IMR-90 (cell line): ENCODE data around the gene ACAD10. TPM values are rescaled to one million over a fixed set of nuclear protein-coding genes. Genes with fewer than 3 reads are reported as not detected.

ENCODE experiments used
- ATAC-seq: fragments of 200-7000 bp; cut with Tn5 transposase; 2 replicates; pipeline ENCODE4 v1.9.1; 2020; ENCODE audit warnings: low read depth, mild to moderate bottlenecking, moderate library complexity
- BruUV-seq: library from RNA; stranded (reverse); fragments of 400-500 nt; replicated peaks from 2 replicates; lab custom pipeline; 2021; lab: Mats Ljungman, UMichigan
- CTCF ChIA-PET: fragments of 300-600 bp; formaldehyde crosslinking; extraction: SDS; loops from one replicate; lab custom pipeline; 2021; ENCODE audit warnings: antibody characterized with exemption; lab: Yijun Ruan, JAX
- POLR2A ChIA-PET: fragments of 300-600 bp; sonication (Branson Sonifier 250); formaldehyde crosslinking; loops from one replicate; lab custom pipeline; 2022; ENCODE audit warnings: antibody characterized with exemption; ENCODE audit not compliant: unreplicated experiment; lab: Charles Lee
- DNase-seq: peaks from one replicate; pipeline ENCODE4 v3.0.0; 2013
- H2AFZ ChIP-seq: replicated peaks from 2 replicates; pipeline ENCODE3; 2013; ENCODE audit warnings: low read length, mild to moderate bottlenecking; ENCODE audit not compliant: poor library complexity
- H2AK5ac ChIP-seq: 2 replicates; pipeline ENCODE4 v1.6.1; 2013; ENCODE audit warnings: low read depth, low read length, inconsistent platforms
- H2AK9ac ChIP-seq: replicated peaks from 2 replicates; pipeline ENCODE3; 2013; ENCODE audit warnings: mild to moderate bottlenecking, low read depth, low read length, moderate library complexity; ENCODE audit not compliant: poor library complexity
- H2BK120ac ChIP-seq: 2 replicates; pipeline ENCODE4 v1.6.1; 2013; ENCODE audit warnings: low read depth, low read length, inconsistent platforms
- H2BK15ac ChIP-seq: 3 replicates; pipeline ENCODE4 v1.6.1; 2013; ENCODE audit warnings: low read depth, low read length, inconsistent platforms
- H2BK20ac ChIP-seq: 2 replicates; pipeline ENCODE4 v1.6.1; 2013; ENCODE audit warnings: low read depth, mild to moderate bottlenecking, inconsistent platforms, low read length, moderate library complexity
- H2BK5ac ChIP-seq: 2 replicates; pipeline ENCODE4 v1.6.1; 2013; ENCODE audit warnings: mild to moderate bottlenecking, low read depth, low read length, inconsistent platforms; ENCODE audit not compliant: poor library complexity, severe bottlenecking
- H3K14ac ChIP-seq: replicated peaks from 2 replicates; pipeline ENCODE4 v1.6.1; 2013; ENCODE audit warnings: low read depth, low read length, inconsistent platforms
- H3K18ac ChIP-seq: 2 replicates; pipeline ENCODE4 v1.6.1; 2013; ENCODE audit warnings: low read depth, low read length, control low read depth
- H3K23ac ChIP-seq: 2 replicates; pipeline ENCODE4 v1.6.1; 2013; ENCODE audit warnings: low read depth, low read length, inconsistent platforms
- H3K27ac ChIP-seq: 2 replicates; pipeline ENCODE4 v1.5.1; 2013; ENCODE audit warnings: mild to moderate bottlenecking, control low read depth, low read length; ENCODE audit not compliant: insufficient read depth
- H3K27me3 ChIP-seq: 2 replicates; pipeline ENCODE4 v1.6.1; 2013; ENCODE audit warnings: low read length; ENCODE audit not compliant: control insufficient read depth, insufficient read depth
- H3K36me3 ChIP-seq: 2 replicates; pipeline ENCODE4 v1.6.1; 2013; ENCODE audit warnings: low read length, mixed read lengths; ENCODE audit not compliant: control insufficient read depth, insufficient read depth
- H3K4ac ChIP-seq: 2 replicates; pipeline ENCODE4 v1.6.1; 2013; ENCODE audit warnings: low read depth, low read length, inconsistent platforms
- H3K4me1 ChIP-seq: 2 replicates; pipeline ENCODE4 v1.6.1; 2013; ENCODE audit warnings: low read length, mixed read lengths; ENCODE audit not compliant: control insufficient read depth, insufficient read depth
- H3K4me2 ChIP-seq: 2 replicates; pipeline ENCODE4 v1.6.1; 2013; ENCODE audit warnings: low read depth, mild to moderate bottlenecking, control low read depth, low read length, moderate library complexity
- H3K4me3 ChIP-seq: 2 replicates; pipeline ENCODE4 v1.5.1; 2013; ENCODE audit warnings: low read depth, mild to moderate bottlenecking, control low read depth, low read length, moderate library complexity; ENCODE audit not compliant: insufficient read depth
- H3K56ac ChIP-seq: 2 replicates; pipeline ENCODE4 v1.6.1; 2013; ENCODE audit warnings: low read length, inconsistent platforms; ENCODE audit not compliant: insufficient read depth; ENCODE audit errors: extremely low read depth
- H3K79me1 ChIP-seq, 2 experiments: 2 replicates each; pipeline ENCODE4 v1.6.1; 2013; ENCODE audit warnings: low read length in 2 of 2, inconsistent platforms in 1 of 2, low read depth in 1 of 2
- H3K9ac ChIP-seq: 2 replicates; pipeline ENCODE4 v1.6.1; 2013; ENCODE audit warnings: low read depth, low read length, control low read depth
- H3K9me1 ChIP-seq: 2 replicates; pipeline ENCODE4 v1.6.1; 2013; ENCODE audit warnings: low read length, inconsistent platforms; ENCODE audit not compliant: insufficient read depth
- H3K9me3 ChIP-seq: 2 replicates; pipeline ENCODE4 v1.6.1; 2013; ENCODE audit warnings: low read length; ENCODE audit not compliant: control insufficient read depth, insufficient read depth
- H4K20me1 ChIP-seq: 2 replicates; pipeline ENCODE4 v1.6.1; 2013; ENCODE audit warnings: low read length, inconsistent platforms; ENCODE audit not compliant: insufficient read depth
- H4K5ac ChIP-seq: 2 replicates; pipeline ENCODE4 v1.6.1; 2013; ENCODE audit warnings: mild to moderate bottlenecking, low read depth, low read length, control low read depth
- H4K8ac ChIP-seq, 2 experiments: 2 replicates each; pipeline ENCODE4 v1.6.1; 2013; ENCODE audit warnings: low read depth in 2 of 2, low read length in 2 of 2, control low read depth in 1 of 2, inconsistent platforms in 1 of 2
- H4K91ac ChIP-seq: 2 replicates; pipeline ENCODE4 v1.6.1; 2013; ENCODE audit warnings: low read depth, low read length, inconsistent platforms; ENCODE audit not compliant: insufficient read depth
- BHLHE40 ChIP-seq: fragments of 150-350 bp; IDR thresholded peaks from 2 replicates; pipeline ENCODE4 v1.6.1; 2016; ENCODE audit warnings: mild to moderate bottlenecking, low read depth, low read length
- CEBPB ChIP-seq: IDR thresholded peaks from 2 replicates; pipeline ENCODE4 v1.6.1; 2012; ENCODE audit warnings: low read depth, low read length, improper control_type of control experiment
- CHD1 ChIP-seq: IDR thresholded peaks from 2 replicates; pipeline ENCODE4 v1.6.1; 2012; ENCODE audit warnings: low read depth, low read length, improper control_type of control experiment
- FOS ChIP-seq: fragments of 150-350 bp; IDR thresholded peaks from 2 replicates; pipeline ENCODE4 v1.6.1; 2016; ENCODE audit warnings: low read depth, low read length
- MAFK ChIP-seq: IDR thresholded peaks from 2 replicates; pipeline ENCODE4 v1.6.1; 2012; ENCODE audit warnings: low read depth, low read length, improper control_type of control experiment
- MAZ ChIP-seq: IDR thresholded peaks from 2 replicates; pipeline ENCODE4 v1.6.1; 2012; ENCODE audit warnings: low read depth, mild to moderate bottlenecking, low read length, improper control_type of control experiment, moderate library complexity, borderline replicate concordance
- MXI1 ChIP-seq: IDR thresholded peaks from 2 replicates; pipeline ENCODE4 v1.6.1; 2012; ENCODE audit warnings: low read depth, mild to moderate bottlenecking, low read length, moderate library complexity, borderline replicate concordance
- NFE2L2 ChIP-seq: fragments of 150-350 bp; IDR thresholded peaks from 2 replicates; pipeline ENCODE4 v1.6.1; 2016; ENCODE audit warnings: low read depth, mild to moderate bottlenecking, low read length
- POLR2A ChIP-seq: IDR thresholded peaks from 2 replicates; pipeline ENCODE4 v1.6.1; 2012; ENCODE audit warnings: mild to moderate bottlenecking, low read depth, low read length
- RAD21 ChIP-seq: IDR thresholded peaks from 2 replicates; pipeline ENCODE4 v1.6.1; 2012; ENCODE audit warnings: low read length, improper control_type of control experiment
- RCOR1 ChIP-seq: IDR thresholded peaks from 2 replicates; pipeline ENCODE4 v1.6.1; 2012; ENCODE audit warnings: mild to moderate bottlenecking, low read length, improper control_type of control experiment; ENCODE audit not compliant: insufficient replicate concordance
- RFX5 ChIP-seq: IDR thresholded peaks from 2 replicates; pipeline ENCODE4 v1.8.0; 2012; ENCODE audit warnings: low read depth, mild to moderate bottlenecking, low read length, moderate library complexity
- SMC3 ChIP-seq: fragments of 150-350 bp; IDR thresholded peaks from 2 replicates; pipeline ENCODE4 v1.6.1; 2016; ENCODE audit warnings: low read depth, mild to moderate bottlenecking, antibody characterized with exemption, low read length, moderate library complexity
- WGBS, 2 experiments: methylation state at CpG; one replicate each; pipeline versions ENCODE4 v1.1.5 to v1.1.7; 2013; ENCODE audit warnings: missing lambda C conversion rate in 2 of 2; ENCODE audit not compliant: insufficient read length in 1 of 2; ENCODE audit errors: extremely low coverage in 2 of 2; 5-methylcytosine and 5-hydroxymethylcytosine counted together
- dilution Hi-C: fragments of 300-500 bp; cut with HindIII; formaldehyde crosslinking; loops from one replicate; pipeline ENCODE4 v1.14.3; 2018; ENCODE audit warnings: low sequenced_read_pairs; ENCODE audit not compliant: unreplicated experiment
- in situ Hi-C: fragments of 300-500 bp; cut with MboI; formaldehyde crosslinking; loops from 3 replicates; pipeline ENCODE4 v1.14.3; 2019; ENCODE audit warnings: low sequenced_read_pairs, inconsistent platforms, mixed read lengths
- intact Hi-C: fragments of 100-400 bp; cut with micrococcal nuclease; formaldehyde crosslinking; loops from 2 replicates; pipeline ENCODE4 v1.10.0; 2022
- polyA plus RNA-seq, 3 experiments: library from polyadenylated mRNA; depleted of rRNA; stranded (reverse); fragments of >200 nt; gene quantifications; 2 replicates each; pipeline ENCODE4 v1.2.3, GENCODE V29; 2012; ENCODE audit warnings: low replicate concordance in 1 of 3
- total RNA-seq: library from RNA; depleted of rRNA; stranded (reverse); fragments of >200 nt; gene quantifications from 2 replicates; pipeline ENCODE4 v1.2.3, GENCODE V29; 2012
- TF ChIP-seq, protein P1 (sequence below): conservative IDR thresholded peaks from 2 replicates; pipeline ENCODE4 v1.5.1; 2012; ENCODE audit warnings: mild to moderate bottlenecking, low read depth, low read length, improper control_type of control experiment
- TF ChIP-seq, protein P2 (sequence below): fragments of 150-350 bp; IDR thresholded peaks from 2 replicates; pipeline ENCODE4 v1.6.1; 2016; ENCODE audit warnings: low read depth, mild to moderate bottlenecking, low read length, moderate library complexity, borderline replicate concordance
- TF ChIP-seq, protein P3 (sequence below): fragments of 150-350 bp; IDR thresholded peaks from 2 replicates; pipeline ENCODE4 v1.6.1; 2017; ENCODE audit warnings: mild to moderate bottlenecking, antibody characterized with exemption, low read length, low read depth

ACAD10 gene
- total and polyA plus RNA-seq, 2 of the 4 experiments (the other 2 are of a cell fraction): 12.4 to 21.0 TPM

DNA sequence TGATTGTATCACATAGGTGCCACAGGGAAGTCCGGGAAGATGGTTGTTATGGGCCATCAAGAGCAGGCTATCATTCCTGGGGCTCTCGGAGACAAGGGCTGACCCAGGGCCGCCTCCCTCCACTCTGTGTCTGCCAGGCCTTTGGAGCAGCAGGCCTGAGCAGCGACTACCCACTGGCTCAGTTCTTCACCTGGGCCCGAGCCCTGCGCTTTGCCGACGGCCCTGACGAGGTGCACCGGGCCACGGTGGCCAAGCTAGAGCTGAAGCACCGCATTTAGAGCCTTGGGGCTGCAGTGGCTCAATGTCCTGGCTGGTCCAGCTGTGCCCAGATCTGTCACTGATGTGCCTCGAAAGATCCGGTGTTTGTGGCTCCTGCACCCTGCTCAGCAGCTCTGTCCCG, 70.3 kb downstream of the ACAD10 start:
- Histone ChIP-seq H3K27ac (no peak overlapping the region), H3K18ac (no peak overlapping the region), H3K9me1 (no peaks in the 10 kb centered on the region), H4K91ac (no peak overlapping the region), H2AK5ac (no peak overlapping the region), H3K4ac (no peak overlapping the region), H3K23ac (no peak overlapping the region), H3K4me2 (no peak overlapping the region), H4K5ac (no peak overlapping the region), H3K4me1 (peaks cover 14% of the 10 kb centered on the region; the same call in 1 of the 2 replicates), H3K9me3 (no peaks in the 10 kb centered on the region), H2BK15ac (no peak overlapping the region), H3K27me3 (no peaks in the 10 kb centered on the region), H3K4me3 (no peak overlapping the region), H4K20me1 (peaks cover 5% of the 10 kb centered on the region; the same call in 1 of the 2 replicates), H4K8ac (no peak overlapping the region), H3K56ac (no peak overlapping the region), H3K36me3 (peaks cover 20% of the 10 kb centered on the region), H3K79me1 (no peaks in the 10 kb centered on the region), H3K14ac (no peak overlapping the region; the same call in 1 of the 2 replicates), H2AFZ (no peak overlapping the region), H2BK5ac (no peak overlapping the region), H2AK9ac (no peak overlapping the region), H3K9ac (no peak overlapping the region), H2BK20ac (no peak overlapping the region), H2BK120ac (no peak overlapping the region)
- in situ Hi-C loops: loop anchor here (5.0 kb wide), 1 partner anchor 56 kb away; no protein-coding TSS in a partner anchor
- TF ChIP-seq CEBPB (no peak), FOS (no peak), MAFK (no peak), RAD21 (no peak), RCOR1 (no peak), RFX5 (no peak), BHLHE40 (no peak), MXI1 (no peak), POLR2A (no peak), MAZ (no peak), NFE2L2 (no peak), CHD1 (no peak), SMC3 (no peak)
- TF ChIP-seq, protein P1, sequence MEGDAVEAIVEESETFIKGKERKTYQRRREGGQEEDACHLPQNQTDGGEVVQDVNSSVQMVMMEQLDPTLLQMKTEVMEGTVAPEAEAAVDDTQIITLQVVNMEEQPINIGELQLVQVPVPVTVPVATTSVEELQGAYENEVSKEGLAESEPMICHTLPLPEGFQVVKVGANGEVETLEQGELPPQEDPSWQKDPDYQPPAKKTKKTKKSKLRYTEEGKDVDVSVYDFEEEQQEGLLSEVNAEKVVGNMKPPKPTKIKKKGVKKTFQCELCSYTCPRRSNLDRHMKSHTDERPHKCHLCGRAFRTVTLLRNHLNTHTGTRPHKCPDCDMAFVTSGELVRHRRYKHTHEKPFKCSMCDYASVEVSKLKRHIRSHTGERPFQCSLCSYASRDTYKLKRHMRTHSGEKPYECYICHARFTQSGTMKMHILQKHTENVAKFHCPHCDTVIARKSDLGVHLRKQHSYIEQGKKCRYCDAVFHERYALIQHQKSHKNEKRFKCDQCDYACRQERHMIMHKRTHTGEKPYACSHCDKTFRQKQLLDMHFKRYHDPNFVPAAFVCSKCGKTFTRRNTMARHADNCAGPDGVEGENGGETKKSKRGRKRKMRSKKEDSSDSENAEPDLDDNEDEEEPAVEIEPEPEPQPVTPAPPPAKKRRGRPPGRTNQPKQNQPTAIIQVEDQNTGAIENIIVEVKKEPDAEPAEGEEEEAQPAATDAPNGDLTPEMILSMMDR: no peak
- TF ChIP-seq, protein P2, sequence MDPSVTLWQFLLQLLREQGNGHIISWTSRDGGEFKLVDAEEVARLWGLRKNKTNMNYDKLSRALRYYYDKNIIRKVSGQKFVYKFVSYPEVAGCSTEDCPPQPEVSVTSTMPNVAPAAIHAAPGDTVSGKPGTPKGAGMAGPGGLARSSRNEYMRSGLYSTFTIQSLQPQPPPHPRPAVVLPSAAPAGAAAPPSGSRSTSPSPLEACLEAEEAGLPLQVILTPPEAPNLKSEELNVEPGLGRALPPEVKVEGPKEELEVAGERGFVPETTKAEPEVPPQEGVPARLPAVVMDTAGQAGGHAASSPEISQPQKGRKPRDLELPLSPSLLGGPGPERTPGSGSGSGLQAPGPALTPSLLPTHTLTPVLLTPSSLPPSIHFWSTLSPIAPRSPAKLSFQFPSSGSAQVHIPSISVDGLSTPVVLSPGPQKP: no peak
- TF ChIP-seq, protein P3, sequence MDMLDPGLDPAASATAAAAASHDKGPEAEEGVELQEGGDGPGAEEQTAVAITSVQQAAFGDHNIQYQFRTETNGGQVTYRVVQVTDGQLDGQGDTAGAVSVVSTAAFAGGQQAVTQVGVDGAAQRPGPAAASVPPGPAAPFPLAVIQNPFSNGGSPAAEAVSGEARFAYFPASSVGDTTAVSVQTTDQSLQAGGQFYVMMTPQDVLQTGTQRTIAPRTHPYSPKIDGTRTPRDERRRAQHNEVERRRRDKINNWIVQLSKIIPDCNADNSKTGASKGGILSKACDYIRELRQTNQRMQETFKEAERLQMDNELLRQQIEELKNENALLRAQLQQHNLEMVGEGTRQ: no peak
- ChIA-PET POLR2A (no interaction called here), CTCF (no interaction called here)
- intact Hi-C loops: no loop called here
- WGBS, 2 experiments: 91% methylated on average over 12 of the region's 15 CpGs; no CpG with 5 or more reads in 1 of the 2 experiments
- dilution Hi-C loops: no loop called here
- ATAC-seq: no peak
- no peak for DNase-seq
- no TSS peak for BruUV-seq
